Neuronal stem cell (in vitro differentiated cells): Measurements from ENCODE around the gene FGF1.

ENCODE experiments used
- DNase-seq: peaks from one replicate; pipeline ENCODE4 v3.0.0-alpha.2; 2013; ENCODE audit warnings: low spot score
- H2AFZ ChIP-seq: one replicate; pipeline ENCODE4 v1.6.1; 2013; ENCODE audit warnings: mild to moderate bottlenecking, low read length, inconsistent platforms
- H2AK5ac ChIP-seq: 2 replicates; pipeline ENCODE4 v1.6.1; 2013; ENCODE audit warnings: low read depth, mild to moderate bottlenecking, inconsistent platforms, low read length, moderate library complexity, mixed read lengths
- H2BK120ac ChIP-seq: 2 replicates; pipeline ENCODE4 v1.6.1; 2013; ENCODE audit warnings: low read depth, mild to moderate bottlenecking, inconsistent platforms, low read length, moderate library complexity, mixed read lengths
- H2BK12ac ChIP-seq: one replicate; pipeline ENCODE4 v1.6.1; 2013; ENCODE audit warnings: low read length, inconsistent platforms
- H2BK15ac ChIP-seq: 2 replicates; pipeline ENCODE4 v1.6.1; 2013; ENCODE audit warnings: mild to moderate bottlenecking, low read length, inconsistent platforms, mixed read lengths
- H2BK5ac ChIP-seq: one replicate; pipeline ENCODE4 v1.6.1; 2013; ENCODE audit warnings: inconsistent platforms, mild to moderate bottlenecking, low read length, moderate library complexity
- H3K14ac ChIP-seq: one replicate; pipeline ENCODE4 v1.6.1; 2013; ENCODE audit warnings: low read length, inconsistent platforms
- H3K18ac ChIP-seq: 2 replicates; pipeline ENCODE4 v1.6.1; 2013; ENCODE audit warnings: low read length, inconsistent platforms
- H3K23ac ChIP-seq: 2 replicates; pipeline ENCODE4 v1.6.1; 2013; ENCODE audit warnings: low read depth, mild to moderate bottlenecking, mixed read lengths, low read length, inconsistent platforms; ENCODE audit not compliant: poor library complexity
- H3K27ac ChIP-seq: replicated peaks from 3 replicates; pipeline ENCODE4 v1.5.1; 2013; ENCODE audit warnings: low read length, inconsistent platforms
- H3K27me3 ChIP-seq, 3 experiments: 2 replicates each; pipeline ENCODE4 v1.6.1; 2013; ENCODE audit warnings: low read length in 3 of 3, mild to moderate bottlenecking in 2 of 3, inconsistent platforms in 1 of 3, low read depth in 1 of 3, mixed read lengths in 1 of 3, moderate library complexity in 1 of 3; ENCODE audit not compliant: control insufficient read depth in 3 of 3, insufficient read depth in 3 of 3
- H3K36me3 ChIP-seq, 2 donors: replicated peaks in 1 of 2; 2 replicates each; pipeline ENCODE4 v1.6.1; 2013; ENCODE audit warnings: low read length in 2 of 2; ENCODE audit not compliant: control insufficient read depth in 2 of 2, insufficient read depth in 2 of 2
- H3K4ac ChIP-seq: 2 replicates; pipeline ENCODE4 v1.6.1; 2013; ENCODE audit warnings: inconsistent platforms, mild to moderate bottlenecking, low read length, moderate library complexity
- H3K4me1 ChIP-seq, 2 donors: 1 replicate in 1 of 2; 2 replicates in 1 of 2; pipeline ENCODE4 v1.6.1; 2013; ENCODE audit warnings: low read length in 2 of 2, low read depth in 1 of 2; ENCODE audit not compliant: control insufficient read depth in 2 of 2, insufficient read depth in 1 of 2
- H3K4me2 ChIP-seq: one replicate; pipeline ENCODE4 v1.6.1; 2013; ENCODE audit warnings: mild to moderate bottlenecking, low read length, inconsistent platforms; ENCODE audit not compliant: insufficient read depth, poor library complexity, severe bottlenecking
- H3K4me3 ChIP-seq, 2 donors: 2 replicates each; pipeline ENCODE4 v1.5.1; 2013; ENCODE audit warnings: low read length in 2 of 2, mild to moderate bottlenecking in 2 of 2, inconsistent platforms in 1 of 2, moderate library complexity in 1 of 2
- H3K79me1 ChIP-seq: one replicate; pipeline ENCODE4 v1.6.1; 2013; ENCODE audit warnings: low read depth, mild to moderate bottlenecking, inconsistent platforms, low read length, moderate library complexity
- H3K9ac ChIP-seq: one replicate; pipeline ENCODE4 v1.6.1; 2013; ENCODE audit warnings: mild to moderate bottlenecking, low read depth, low read length, inconsistent platforms; ENCODE audit not compliant: poor library complexity
- H3K9me3 ChIP-seq, 2 donors: replicated peaks in 1 of 2; 2 replicates each; pipeline versions ENCODE3 to v1.6.1; 2013; ENCODE audit warnings: low read length in 2 of 2, mild to moderate bottlenecking in 2 of 2, inconsistent platforms in 1 of 2, low read depth in 1 of 2, mixed read lengths in 1 of 2, moderate library complexity in 1 of 2; ENCODE audit not compliant: control insufficient read depth in 2 of 2, insufficient read depth in 1 of 2
- H4K8ac ChIP-seq: one replicate; pipeline ENCODE4 v1.6.1; 2013; ENCODE audit warnings: low read depth, mild to moderate bottlenecking, inconsistent platforms, low read length, moderate library complexity
- H4K91ac ChIP-seq: one replicate; pipeline ENCODE4 v1.6.1; 2013; ENCODE audit warnings: low read length, low read depth, mild to moderate bottlenecking, inconsistent platforms; ENCODE audit not compliant: poor library complexity
- WGBS, 2 donors: extraction: QIAGEN DNeasy Blood & Tissue Kit; methylation state at CpG; one replicate each; pipeline ENCODE4 v1.1.7; 2013; ENCODE audit warnings: missing lambda C conversion rate in 2 of 2, mixed read lengths in 1 of 2; ENCODE audit not compliant: insufficient read length in 2 of 2, insufficient replicate concordance in 1 of 2; ENCODE audit errors: extremely low coverage in 2 of 2; 5-methylcytosine and 5-hydroxymethylcytosine counted together

Gene FGF1

DNA sequence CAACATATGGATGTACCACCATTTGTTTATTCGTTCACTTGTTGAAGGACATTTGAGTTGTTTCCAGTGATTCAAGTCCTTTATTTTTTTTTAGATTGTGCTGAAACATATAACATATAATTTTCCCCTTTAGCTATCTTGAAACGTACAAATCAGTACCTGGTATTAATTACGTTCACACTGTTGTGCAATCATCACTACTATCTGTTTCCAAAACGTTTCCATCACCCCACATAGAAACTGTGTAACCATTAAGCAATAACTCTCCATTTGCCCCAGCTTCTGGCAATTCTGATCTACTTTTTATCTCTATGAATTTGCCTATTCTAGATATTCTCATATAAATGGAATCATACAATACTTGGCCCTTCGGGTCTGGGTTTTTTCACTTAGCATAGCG, 116.0 kb downstream of the FGF1 start:
- Histone ChIP-seq H3K9me3 (no peaks in the 10 kb centered on the region), H3K27ac (no peak overlapping the region)
- DNase-seq, result no peak

DNA sequence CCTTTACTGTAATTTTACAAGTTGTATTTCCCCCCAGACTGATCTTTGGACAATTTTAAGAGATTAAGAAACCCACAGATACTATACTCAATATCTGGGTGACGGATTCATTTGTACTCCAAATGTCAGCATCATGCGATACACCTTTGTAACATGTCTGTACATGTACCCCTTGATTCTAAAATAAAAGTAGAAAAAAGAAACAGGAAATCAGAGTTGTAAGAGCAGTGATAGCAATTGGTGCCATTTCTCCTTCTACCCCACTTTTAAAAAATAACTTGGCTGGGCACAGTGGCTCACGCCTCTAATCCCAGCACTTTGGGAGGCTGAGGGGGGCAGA, 116.9 kb downstream of the FGF1 start:
- no peak overlapping the region for H4K8ac ChIP-seq
- H2BK15ac ChIP-seq, result no peak overlapping the region
- no peak overlapping the region for H2BK5ac ChIP-seq
- H3K4me2 ChIP-seq, result no peak overlapping the region
- no peak overlapping the region for H2AK5ac ChIP-seq
- peaks cover 0 to 2% of the 10 kb centered on the region in 2 donors for H3K4me1 ChIP-seq
- no peak overlapping the region for H2BK120ac ChIP-seq
- no peaks in the 10 kb centered on the region for H3K9me3 ChIP-seq
- no peak overlapping the region for H2BK12ac ChIP-seq
- H3K23ac ChIP-seq, result no peak overlapping the region
- no peak overlapping the region for H3K4ac ChIP-seq
- no CpG with 5 or more reads among the region's 3 CpGs for WGBS, 2 donors
- H3K27me3 ChIP-seq, result no peaks in the 10 kb centered on the region
- H3K18ac ChIP-seq, result no peak overlapping the region
- H3K36me3 ChIP-seq, result no peaks in the 10 kb centered on the region
- DNase-seq, result no peak
- no peak overlapping the region for H3K4me3 ChIP-seq
- peak overlapping the region; percentile 63 for H2AFZ ChIP-seq
- no peak overlapping the region for H4K91ac ChIP-seq
- H3K9ac ChIP-seq, result no peak overlapping the region
- H3K27ac ChIP-seq, result no peak overlapping the region
- no peak overlapping the region for H3K14ac ChIP-seq
- no peaks in the 10 kb centered on the region for H3K79me1 ChIP-seq

More for the DNA sequence above, 116.0 kb downstream of the FGF1 start:
- Histone ChIP-seq H2AFZ (no peak overlapping the region), H4K91ac (no peak overlapping the region), H3K4me2 (no peak overlapping the region), H4K8ac (no peak overlapping the region), H2BK5ac (no peak overlapping the region), H3K18ac (no peak overlapping the region), H3K23ac (no peak overlapping the region), H3K27me3 (no peaks in the 10 kb centered on the region), H3K79me1 (no peaks in the 10 kb centered on the region), H2BK12ac (no peak overlapping the region), H3K4me3 (no peak overlapping the region), H2BK15ac (no peak overlapping the region), H3K36me3 (no peaks in the 10 kb centered on the region), H2BK120ac (no peak overlapping the region), H3K4ac (no peak overlapping the region), H3K4me1 (peaks cover 0 to 2% of the 10 kb centered on the region in 2 donors), H3K9ac (no peak overlapping the region), H2AK5ac (no peak overlapping the region), H3K14ac (no peak overlapping the region)
- WGBS, 2 donors, result no CpG with 5 or more reads among the region's 6 CpGs

DNA sequence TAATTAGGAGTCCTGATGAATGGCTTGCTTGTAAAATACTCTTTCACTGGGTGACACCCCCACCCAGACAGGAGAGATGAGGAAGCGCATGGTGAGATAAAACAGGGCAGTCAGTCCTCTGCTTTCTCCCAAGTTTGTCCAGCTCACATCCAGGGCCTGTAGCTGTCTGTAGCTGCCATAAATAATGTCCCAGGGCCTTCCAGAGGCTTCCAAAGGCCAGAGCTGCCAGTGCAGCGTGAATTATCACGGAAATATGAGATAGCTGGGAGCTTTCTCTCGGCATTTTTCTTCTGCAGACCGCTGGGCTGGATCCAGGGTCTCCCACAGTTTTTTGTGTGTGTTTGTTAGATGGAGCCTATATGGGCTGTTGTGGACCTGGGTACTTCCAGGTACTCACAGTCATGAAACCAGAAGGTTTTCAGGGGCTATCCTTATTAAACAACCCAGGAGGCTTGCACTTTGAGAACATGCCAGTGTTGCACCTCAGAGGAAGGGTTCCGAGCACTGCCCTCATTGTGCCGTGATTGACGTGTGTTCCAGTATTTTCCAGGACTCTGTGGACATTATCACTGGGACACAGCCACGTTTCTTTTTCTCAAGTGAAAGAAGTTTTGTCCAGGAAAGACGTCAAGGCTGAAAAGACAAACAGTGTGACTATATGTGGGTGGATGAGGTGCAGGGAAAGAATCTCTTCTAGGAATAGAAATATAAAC, 117.5 kb downstream of the FGF1 start:
- Histone ChIP-seq H3K4me3 (no peak overlapping the region), H2BK120ac (no peak overlapping the region), H2BK12ac (no peak overlapping the region), H3K4me1 (peaks cover 0 to 2% of the 10 kb centered on the region in 2 donors), H4K8ac (no peak overlapping the region), H3K36me3 (no peaks in the 10 kb centered on the region), H2AK5ac (no peak overlapping the region), H3K9me3 (no peaks in the 10 kb centered on the region), H3K23ac (no peak overlapping the region), H3K4me2 (no peak overlapping the region), H2AFZ (peak overlapping the region; percentile 63), H4K91ac (no peak overlapping the region), H3K27me3 (no peaks in the 10 kb centered on the region), H2BK15ac (no peak overlapping the region), H3K18ac (no peak overlapping the region), H3K9ac (no peak overlapping the region), H3K4ac (no peak overlapping the region), H2BK5ac (no peak overlapping the region), H3K79me1 (no peaks in the 10 kb centered on the region), H3K27ac (no peak overlapping the region), H3K14ac (no peak overlapping the region)
- no peak for DNase-seq
- WGBS, 2 donors, result no CpG with 5 or more reads among the region's 10 CpGs

DNA sequence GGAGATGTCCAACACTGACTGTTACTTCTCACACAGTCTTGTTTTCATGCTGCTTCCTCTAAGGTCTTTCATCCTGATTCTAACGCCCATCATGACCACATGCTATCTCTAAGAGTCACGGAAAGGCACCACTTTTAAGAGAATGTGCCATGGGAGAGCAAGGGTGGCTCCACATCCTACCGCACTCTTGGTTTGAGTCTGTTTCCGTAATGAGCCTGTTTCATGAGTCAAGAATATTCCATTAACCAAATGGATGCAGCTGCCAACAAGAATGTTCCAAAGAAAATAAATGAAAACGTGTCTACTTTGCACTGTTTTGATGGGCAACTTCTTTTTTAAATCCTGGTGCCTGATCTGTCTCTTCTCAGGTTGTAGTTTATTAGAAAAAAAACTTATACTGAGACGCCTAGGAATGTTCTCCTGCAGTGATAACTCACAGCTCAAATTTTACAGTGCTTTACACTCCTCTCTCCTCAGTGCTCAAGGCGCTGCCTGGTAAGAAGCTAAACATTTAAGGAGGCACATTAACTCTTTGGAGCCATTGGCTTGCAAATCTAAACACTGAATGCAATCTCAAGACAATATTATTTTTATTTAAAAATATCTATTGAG, 124.3 kb downstream of the FGF1 start:
- H2BK12ac ChIP-seq, result no peak overlapping the region
- no peak overlapping the region for H3K4me2 ChIP-seq
- no peak overlapping the region for H3K4me3 ChIP-seq
- no peak overlapping the region for H3K14ac ChIP-seq
- no peak overlapping the region for H2BK5ac ChIP-seq
- no peaks in the 10 kb centered on the region for H3K79me1 ChIP-seq
- H4K8ac ChIP-seq, result no peak overlapping the region
- no peak overlapping the region for H2BK15ac ChIP-seq
- H3K27ac ChIP-seq, result no peak overlapping the region
- H3K9ac ChIP-seq, result no peak overlapping the region
- peaks cover 0 to 4% of the 10 kb centered on the region in 2 donors for H3K9me3 ChIP-seq
- H3K18ac ChIP-seq, result no peak overlapping the region
- no peaks in the 10 kb centered on the region for H3K36me3 ChIP-seq
- no peak overlapping the region for H2AK5ac ChIP-seq
- no peak overlapping the region for H3K23ac ChIP-seq
- H3K4ac ChIP-seq, result no peak overlapping the region
- no peak for DNase-seq
- H4K91ac ChIP-seq, result no peak overlapping the region
- no CpG with 5 or more reads among the region's 7 CpGs for WGBS, 2 donors
- H2AFZ ChIP-seq, result no peak overlapping the region
- H2BK120ac ChIP-seq, result no peak overlapping the region
- H3K4me1 ChIP-seq, result no peaks in the 10 kb centered on the region
- no peaks in the 10 kb centered on the region for H3K27me3 ChIP-seq
